ENCODE results near the gene RS1.

GRCh38 chrX:18613930-18614639 lies 57.8 kb downstream of the RS1 start:
- TF ChIP-seq CTCF (conservative IDR thresholded peaks at IDR 0.05; ENCODE audit: low read length) (no peak), EZH2phosphoT487 (IDR thresholded peaks at IDR 0.05; ENCODE audit: borderline replicate concordance, low read depth, low read length) (no peak)
